HG03565 (cell line): ENCODE measurements around the gene TFPT.

ENCODE experiments used
- ATAC-seq: cut with Tn5 transposase; IDR thresholded peaks from one replicate; pipeline ENCODE4 v1.9.1; 2021; ENCODE audit warnings: mild to moderate bottlenecking, moderate library complexity; ENCODE audit not compliant: unreplicated experiment

The TFPT gene

DNA sequence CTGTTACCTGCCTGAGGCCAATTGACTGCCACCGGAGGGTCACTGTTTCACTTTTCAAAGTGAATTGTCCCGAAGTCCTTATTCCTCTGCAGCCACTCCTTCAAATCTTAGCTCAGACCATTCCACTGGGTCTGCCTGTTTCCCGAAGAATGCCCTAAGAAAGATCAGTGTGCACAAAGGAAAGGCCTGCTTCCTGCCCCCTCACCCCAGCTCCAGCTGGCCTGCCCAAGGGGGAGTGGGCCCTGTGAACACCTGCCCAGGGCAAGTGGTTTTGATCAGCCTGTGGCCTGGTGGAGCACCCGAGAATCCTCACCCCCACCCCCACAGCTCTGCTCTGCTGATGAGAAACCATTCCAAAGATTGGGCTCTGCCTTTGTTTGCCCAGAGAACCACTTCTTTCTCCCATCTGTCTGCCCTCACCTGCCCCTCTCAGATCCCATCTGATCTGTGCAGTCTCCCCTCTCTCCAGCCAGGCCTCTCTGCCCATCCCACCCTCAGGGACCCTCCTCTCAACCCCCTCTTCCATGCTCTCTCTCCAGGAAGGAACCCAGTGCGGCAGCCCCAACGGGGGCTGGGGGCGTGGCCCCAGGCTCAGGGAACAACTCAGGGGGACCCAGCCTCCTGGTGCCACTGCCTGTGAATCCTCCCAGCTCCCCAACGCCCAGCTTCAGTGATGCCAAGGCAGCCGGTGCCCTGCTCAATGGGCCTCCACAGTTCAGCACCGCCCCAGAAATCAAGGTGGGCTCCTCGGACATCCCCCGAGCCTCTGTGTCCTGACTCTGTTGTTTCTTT is 33.8 kb upstream of the TFPT start:
- no peak for ATAC-seq

DNA sequence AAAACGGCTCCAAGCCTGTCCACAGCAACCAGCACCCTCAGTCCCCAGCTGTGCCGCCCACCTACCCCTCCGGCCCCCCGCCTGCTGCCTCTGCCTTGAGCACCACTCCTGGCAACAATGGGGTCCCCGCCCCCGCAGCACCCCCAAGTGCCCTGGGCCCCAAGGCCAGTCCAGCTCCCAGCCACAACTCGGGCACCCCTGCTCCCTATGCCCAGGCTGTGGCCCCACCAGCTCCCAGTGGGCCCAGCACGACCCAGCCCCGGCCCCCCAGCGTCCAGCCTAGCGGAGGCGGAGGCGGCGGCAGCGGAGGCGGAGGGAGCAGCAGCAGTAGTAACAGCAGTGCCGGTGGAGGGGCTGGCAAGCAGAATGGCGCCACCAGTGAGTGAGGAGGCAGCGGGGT is 32.7 kb upstream of the TFPT start:
- no peak for ATAC-seq

DNA sequence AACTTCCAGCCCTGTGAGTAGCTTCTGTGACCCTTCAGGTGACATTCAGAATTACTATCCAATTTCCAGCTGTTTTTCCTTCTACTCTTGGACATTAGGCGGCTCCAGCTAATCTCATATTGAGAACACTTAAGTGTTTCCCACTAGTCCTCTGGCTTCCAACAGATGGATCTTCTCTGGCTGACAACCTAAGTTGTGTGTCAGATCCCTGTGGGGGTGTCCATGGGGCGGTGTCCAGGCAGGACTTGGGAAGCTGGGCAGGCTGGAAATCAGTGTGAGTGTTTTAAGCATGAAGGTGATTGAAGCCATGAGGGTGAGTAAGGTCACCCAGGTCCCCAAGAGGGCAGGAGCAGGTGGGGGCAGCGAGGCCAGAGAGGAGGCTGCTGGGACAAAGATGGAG is 32.2 kb upstream of the TFPT start:
- no peak for ATAC-seq

DNA sequence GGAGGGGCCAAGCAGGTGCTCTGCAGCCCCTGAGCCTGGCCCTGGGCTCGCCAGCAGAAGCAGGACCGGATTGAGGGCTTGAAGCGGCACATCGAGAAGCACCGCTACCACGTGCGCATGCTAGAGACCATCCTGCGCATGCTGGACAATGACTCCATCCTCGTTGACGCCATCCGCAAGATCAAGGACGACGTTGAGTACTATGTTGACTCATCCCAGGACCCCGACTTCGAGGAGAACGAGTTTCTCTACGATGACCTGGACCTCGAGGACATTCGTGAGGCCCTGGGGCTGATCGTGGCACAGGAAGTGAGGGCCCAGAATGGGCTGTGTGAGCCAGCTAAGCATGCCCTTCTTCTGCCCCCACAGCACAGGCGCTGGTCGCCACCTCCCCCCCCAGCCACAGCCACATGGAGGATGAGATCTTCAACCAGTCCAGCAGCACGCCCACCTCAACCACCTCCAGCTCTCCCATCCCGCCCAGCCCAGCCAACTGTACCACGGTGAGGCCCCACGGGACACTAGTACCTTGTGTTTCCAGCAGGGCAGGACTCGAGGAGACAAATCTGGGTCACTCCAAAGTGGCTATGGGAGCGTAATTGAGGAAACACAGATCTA is 30.2 kb upstream of the TFPT start:
- ATAC-seq, result no peak

DNA sequence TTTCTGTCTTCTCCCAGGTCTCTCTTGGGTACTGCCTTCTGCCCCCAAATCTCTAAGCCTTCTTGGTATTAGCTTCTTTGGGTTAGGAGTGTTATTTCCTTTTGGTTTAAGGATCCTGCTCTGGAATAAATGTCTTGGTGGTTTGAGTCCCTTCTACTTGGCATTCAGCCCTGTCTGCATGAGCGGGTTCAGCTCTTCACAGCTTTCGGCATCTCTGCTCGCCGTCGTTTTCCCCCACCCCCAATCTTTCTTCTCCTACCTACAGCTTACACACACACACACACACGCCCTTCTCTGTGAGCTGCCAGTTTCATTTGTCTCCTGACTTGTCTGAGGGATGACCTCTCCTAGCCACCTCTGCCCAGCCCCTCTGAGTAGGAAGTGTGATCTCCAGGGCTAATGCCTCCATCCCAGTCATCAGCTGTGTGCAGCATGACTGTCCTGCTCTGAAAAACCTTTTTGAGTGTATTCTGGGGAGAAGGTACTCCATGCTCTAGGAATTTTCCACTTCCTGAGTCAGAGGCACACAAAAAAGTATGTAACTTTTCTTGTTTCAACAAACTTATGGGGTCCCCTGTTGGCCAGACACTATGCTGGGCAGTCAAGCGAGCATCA is 26.8 kb upstream of the TFPT start:
- no peak for ATAC-seq

DNA sequence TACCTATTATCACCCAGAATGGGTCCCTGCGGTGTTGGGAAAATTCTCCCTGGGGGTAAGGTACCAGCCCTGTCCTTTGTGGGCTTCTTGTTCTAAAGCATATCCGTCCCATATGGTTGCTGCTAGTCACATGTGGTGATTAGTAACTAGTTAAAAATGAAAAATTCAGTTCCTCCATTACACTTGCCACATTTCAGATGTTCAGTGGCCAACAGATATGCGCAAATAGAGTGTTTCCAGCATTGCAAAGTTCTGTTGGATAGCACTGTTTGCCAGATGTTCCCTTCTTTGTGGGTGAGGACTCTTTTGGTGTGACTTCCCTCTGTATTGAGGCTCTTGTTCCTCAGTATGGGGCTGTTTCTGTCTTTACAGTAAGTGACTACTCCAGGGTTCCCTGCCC is 25.9 kb upstream of the TFPT start:
- no peak for ATAC-seq

DNA sequence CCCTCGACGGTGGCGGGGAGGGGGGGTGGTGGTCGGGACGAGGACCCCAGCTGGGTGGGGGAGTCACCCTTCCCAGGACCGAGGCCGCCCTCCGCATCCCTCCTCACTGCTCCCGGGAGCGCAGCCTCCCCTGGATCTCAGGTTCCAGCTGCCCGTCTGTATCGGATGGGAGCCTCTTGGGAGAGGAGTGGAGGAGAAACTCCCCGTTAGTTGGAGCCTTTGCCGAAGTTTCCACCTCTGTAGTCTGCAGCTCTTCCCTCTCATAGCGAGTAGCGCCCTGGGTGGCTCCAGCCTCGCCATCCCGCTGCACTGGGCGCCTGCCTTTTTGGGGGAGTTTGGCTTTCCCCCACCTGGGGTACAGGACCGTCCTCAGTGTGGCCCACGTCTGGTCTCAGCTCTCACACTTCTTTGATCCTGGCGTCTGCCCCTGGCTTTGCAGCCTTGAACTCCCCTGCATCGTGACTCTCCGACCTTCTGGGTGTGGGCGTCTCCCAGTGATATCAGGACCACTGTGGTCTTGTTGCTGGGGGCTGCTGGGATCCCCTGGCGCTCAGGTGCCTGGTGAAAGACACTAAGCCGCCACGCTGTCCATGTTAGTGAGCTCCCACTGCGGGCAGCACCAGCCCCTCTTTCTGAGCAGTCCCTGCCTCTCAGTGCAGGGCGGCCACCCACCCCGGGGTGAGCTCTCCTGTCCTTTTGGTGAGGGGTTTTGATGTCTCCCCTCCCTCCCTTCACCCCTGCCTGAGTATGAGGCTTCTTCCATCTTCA is 23.2 kb upstream of the TFPT start:
- no peak for ATAC-seq

DNA sequence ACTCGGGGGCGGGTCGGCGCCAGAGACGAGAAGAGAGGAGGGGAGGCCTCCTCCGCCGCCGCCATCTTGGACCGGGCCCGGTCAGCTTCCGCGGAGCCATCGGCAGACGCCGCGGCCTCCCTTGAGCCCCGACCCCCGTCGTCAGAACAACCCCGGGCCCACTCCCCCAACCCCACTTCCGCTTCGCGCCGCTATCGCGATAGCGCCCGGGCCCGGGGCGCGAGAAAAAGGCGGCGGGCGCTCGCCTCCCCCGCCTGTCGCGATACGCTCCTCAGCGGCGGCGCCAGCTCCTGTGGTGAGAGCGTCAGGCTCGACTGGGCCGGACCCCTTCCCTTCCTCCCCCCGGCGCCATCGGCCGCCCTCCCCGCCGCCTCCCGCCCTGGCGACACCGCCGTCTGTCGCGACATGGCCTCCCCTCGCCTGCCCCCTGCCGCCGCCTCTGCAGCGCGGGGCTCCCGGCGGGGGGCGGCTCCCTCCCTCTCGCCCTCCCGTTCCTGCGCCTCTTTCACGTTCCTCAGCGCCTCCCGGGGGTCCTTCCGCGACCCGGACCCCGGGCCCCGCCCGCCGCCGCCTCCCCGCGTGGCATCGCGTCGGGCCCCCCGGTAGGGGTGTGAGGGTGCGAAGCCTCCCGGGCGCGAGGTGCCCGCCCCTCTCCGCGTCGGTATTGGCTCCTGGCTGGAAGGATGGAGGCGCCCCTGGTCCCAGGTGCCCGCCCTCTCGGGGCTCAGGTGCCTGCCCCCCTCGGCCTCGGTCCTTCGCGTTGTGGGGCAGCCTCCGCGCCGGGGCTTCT is 22.4 kb upstream of the TFPT start, which contains the start of gene CNOT3:
Gene CNOT3 (plus strand): TSS at position 64 of the 790 bp plus-strand sequence. CDS start 5,217 bp downstream, outside the sequence.
- no peak for ATAC-seq

DNA sequence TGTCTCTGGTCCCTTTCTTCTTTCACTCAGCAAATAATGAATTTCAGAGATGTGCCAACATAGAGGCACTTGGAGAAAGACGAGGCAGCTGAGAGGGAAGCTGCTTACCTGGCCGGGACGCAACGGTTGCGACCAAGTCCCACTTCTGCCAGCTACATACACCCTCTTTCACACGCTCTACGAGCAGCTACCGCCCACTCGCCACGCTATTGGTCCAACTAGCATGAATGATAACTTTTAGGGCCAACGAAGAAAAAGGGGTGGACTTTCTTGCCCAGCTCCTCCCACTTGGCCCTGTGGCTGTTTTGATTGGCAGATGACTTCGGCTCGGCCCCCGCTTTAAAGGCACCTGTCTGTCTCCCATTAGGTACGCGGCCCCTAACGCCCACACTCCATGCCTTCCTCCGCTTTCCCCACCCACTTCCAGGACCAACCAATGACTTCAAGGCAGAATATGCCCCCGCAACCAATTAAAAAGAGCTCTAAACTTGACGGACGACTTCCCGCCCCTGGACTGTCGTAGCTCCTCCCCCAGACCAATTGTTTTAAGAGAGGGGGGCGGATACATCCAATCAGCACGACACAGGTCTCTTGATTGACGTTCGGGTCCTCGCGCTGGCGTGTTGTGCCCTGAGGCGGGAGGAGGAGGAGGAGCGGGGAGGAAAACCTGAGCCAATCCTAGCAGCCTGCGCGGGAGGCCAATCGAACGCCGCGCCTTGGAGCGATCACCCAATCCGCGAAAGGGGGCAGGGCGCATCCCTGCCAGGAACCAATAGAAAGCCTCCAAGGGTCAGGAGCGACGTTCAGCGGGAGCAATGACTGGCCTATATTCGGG is 21.6 kb upstream of the TFPT start:
- ATAC-seq, result peak; percentile 73

DNA sequence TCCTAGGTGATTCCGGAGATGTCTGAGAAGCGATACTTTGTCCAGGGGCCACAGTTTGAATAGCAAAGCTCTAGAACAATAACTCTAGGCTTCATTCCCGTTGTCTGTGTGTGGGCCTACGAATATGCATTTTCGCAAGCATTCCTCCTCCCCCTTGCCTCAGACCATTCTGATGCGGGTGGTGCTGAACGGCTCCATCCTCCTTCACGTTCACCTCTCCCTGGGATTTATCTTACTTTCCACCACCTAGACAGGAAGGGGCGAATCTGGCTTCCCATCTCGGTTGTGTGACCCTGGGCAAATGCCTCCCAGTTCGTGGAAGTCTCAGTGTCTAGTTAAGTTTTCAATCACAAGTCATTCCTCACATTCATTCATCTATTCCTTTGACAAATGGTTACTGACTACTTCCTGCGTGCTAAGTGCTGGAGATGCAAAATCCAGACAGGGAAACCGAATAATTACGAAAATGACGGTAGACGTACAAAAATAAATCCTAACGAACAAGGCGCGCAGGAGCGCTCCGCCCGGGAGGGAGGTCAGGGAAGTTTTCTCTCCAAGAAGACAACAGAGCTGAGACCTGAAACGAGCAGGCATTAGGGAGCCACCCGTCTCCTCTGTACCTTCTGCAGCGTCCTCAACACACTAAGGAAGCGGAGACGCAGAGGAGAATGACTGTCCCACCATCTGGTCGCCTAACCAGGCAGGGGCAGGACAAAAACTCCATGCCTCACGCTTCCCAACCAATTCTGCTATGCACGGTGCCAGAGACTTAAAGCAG is 20.8 kb upstream of the TFPT start:
- no peak for ATAC-seq

DNA sequence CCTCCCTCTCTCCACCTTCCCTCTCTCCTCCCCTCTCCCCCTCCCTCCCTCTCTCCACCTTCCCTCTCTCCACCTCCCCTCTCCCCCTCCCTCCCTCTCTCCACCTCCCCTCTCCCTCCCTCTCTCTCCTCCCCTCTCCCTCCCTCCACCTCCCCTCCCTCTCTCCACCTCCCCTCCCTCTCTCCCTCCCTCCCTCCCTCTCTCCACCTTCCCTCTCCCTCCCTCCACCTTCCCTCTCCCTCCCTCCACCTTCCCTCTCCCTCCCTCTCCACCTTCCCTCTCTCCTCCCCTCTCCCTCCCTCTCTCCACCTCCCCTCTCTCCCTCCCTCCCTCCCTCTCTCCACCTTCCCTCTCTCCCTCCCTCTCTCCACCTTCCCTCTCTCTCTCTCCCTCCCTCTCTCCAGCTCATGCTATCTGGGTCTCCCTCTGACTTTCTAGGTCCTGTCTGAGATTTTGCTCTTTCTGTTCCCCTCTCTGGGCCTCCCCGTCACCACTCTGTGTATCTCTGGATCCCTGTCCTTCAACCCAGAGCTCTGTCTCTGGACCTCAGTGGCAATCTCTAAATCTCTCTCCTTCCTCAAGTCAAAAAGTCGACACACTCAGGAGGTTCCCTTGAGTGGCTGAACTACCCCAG is 18.6 kb upstream of the TFPT start:
- ATAC-seq, result no peak

DNA sequence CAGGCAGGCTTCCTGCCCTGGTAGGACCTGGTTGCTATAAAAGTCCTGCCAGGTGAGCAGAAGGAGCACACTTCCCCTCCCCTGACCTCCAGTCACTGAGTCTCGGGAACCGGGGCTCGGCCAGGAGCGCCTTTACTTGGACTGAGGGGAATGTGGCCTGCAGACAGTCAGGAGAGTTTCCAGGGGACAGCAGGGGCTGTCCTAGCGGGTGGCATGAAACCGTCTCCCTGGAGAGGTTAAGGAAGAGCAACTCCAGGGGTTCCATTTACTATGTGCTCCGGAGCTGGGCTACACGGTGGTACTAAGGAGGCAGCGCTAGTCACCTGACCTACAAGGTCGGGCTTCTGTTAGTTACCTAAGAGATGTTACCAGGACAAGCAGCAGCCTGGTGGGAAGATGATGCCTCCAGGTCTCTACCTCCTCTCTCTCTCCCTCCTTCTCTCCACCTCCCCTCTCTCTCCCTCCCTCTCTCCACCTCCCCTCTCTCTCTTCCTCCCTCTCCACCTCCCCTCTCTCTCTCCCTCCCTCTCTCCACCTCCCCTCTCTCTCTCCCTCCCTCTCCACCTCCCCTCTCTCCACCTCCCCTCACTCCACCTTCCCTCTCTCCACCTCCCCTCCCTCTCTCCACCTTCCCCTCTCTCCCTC is 18.0 kb upstream of the TFPT start:
- ATAC-seq, result no peak

DNA sequence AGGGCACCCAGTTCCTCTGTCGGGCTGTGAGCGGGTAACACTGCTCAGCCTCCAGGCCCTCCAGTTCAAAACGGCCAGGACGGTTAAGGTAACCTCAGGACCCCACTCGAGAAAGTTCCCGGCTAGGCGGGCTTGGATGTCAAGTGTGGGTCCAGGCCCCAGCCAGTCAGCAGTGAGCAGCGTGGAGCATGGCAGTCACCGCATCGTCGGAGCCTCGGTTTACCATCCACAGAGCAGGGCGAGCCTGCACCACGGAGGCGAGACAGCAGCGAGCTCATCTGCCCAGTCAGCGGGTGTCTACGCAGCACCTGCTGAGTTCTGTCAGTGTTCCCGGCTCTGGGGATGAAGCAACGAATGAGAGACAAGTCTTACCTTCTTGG is 14.2 kb upstream of the TFPT start:
- ATAC-seq, result no peak

DNA sequence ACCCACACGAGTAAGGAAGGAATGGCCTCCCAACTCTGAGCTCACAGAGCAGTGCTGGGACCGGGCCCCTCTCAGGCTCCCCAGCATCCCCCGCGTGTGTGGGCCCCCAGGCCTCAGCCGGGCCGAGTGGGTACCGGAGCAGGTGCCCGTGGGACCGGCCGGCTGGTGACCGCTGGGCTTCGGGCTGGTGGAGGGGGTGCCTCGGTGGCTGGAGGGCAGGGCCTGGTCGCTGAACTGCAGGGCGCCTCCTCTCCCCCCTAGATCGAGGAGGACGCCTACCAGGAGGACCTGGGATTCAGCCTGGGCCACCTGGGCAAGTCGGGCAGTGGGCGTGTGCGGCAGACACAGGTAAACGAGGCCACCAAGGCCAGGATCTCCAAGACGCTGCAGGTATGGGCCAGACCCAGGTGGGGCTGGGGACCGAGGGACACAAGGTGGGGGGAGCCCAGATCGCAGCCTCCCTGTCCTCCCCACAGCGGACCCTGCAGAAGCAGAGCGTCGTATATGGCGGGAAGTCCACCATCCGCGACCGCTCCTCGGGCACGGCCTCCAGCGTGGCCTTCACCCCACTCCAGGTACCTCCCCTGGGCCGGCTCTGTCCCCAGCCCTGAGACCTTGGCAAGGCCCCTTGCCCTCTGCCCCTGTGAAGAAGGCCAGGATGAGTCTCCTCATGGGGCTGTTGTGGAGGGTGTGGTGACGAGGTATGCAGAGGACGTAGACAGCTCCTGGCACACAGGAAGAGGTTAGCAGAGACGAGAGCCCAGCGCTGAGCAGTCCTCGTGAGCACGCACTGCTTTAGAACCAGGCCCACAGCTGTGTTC is 13.5 kb upstream of the TFPT start:
- ATAC-seq, result no peak

DNA sequence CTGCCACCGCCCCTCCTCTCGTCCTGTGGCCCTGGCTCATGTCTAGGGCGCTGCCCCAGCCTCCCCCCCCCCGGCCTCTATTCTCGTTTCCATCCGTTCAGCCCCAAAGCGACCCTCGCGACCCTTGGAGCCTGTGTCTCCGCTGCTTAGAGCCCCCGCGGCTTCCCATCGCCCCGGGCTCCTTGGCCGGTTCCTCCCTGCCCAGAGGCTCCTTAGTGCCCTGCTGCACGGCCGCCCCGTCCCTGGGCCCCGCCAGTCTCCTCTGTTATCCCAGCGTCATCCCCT is 12.9 kb upstream of the TFPT start:
- ATAC-seq, result no peak

DNA sequence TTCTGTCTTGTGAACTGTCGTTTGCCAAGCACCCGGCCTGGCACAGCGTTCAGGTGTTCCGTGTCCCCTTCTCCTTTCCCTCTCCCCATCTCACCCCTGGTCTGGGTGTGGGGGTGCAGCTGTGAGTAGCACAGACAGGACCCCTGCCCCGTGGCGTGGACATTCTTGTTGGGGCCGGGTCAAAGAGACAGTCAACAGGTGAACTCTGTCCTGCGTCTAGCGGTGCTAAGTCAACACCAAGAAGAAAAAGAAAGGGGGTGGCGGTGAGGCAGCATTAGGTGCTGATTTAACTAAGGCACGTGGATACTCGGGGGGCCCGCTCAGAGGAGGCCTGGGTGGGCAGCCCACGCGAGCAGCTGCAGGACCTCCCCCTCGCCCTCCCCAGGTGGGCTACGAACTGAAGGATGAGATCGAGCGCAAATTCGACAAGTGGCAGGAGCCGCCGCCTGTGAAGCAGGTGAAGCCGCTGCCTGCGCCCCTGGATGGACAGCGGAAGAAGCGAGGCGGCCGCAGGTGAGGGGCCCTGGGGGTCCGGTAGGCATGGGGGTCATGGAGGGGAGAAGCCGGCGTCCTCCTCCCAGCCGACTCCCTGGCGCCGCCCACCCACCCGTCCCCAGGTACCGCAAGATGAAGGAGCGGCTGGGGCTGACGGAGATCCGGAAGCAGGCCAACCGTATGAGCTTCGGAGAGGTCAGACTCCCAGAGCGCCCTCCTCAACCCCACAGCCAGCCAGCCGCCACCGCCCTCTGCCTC is 12.4 kb upstream of the TFPT start:
- no peak for ATAC-seq

DNA sequence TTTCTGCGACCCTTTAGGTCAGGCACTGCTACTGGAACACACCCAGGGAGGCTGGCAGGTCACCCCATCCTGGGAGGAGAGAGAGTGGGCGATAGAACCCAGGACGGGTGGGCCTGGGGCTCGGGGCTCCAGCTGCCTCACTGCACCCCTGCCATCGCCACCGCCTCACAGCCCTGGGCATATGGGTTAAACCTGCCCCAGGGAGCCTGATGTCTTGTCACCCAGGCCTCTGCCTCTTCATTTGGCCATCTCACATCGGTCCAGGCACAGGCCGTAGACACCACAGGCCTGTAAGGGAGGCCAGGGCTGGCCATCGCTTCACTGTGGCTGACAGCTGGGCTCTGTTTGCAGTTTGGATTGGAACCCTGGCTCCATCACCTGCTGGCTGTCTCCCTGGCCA is 10.3 kb upstream of the TFPT start:
- ATAC-seq, result no peak
